Placental epithelial cell (primary cell): Measurements from ENCODE around the gene MZF1. TPM values are rescaled to one million over a fixed set of nuclear protein-coding genes. Genes with fewer than 3 reads are reported as not detected.

ENCODE experiments used
- small RNA-seq: library from RNA; depleted of rRNA; stranded (forward); fragments of <200 nt; gene quantifications from one replicate; pipeline ENCODE3, GENCODE V24; 2012
- total RNA-seq: library from RNA; depleted of rRNA; stranded (reverse); fragments of >200 nt; gene quantifications from 2 replicates; pipeline ENCODE4 v1.2.3, GENCODE V29; 2012

MZF1 gene
- total RNA-seq = 31.6 and 42.0 TPM in 2 replicates

GRCh38 chr19:58572818-58573657 lies at the start of gene MZF1:
MZF1 (minus strand) TSS chr19:58573335; CDS start chr19:58571389, 1,946 bp downstream.

GRCh38 chr19:58558066-58558622 lies 15.0 kb downstream of the MZF1 start, which contains the start of gene UBE2M:
UBE2M (minus strand) TSS chr19:58558611; CDS start chr19:58558381, 230 bp downstream.

GRCh38 chr19:58554494-58555368 lies 18.4 kb downstream of the MZF1 start, which contains the start of gene CHMP2A:
CHMP2A (minus strand) TSS chr19:58555105; CDS start chr19:58554212, 893 bp downstream.

DNA sequence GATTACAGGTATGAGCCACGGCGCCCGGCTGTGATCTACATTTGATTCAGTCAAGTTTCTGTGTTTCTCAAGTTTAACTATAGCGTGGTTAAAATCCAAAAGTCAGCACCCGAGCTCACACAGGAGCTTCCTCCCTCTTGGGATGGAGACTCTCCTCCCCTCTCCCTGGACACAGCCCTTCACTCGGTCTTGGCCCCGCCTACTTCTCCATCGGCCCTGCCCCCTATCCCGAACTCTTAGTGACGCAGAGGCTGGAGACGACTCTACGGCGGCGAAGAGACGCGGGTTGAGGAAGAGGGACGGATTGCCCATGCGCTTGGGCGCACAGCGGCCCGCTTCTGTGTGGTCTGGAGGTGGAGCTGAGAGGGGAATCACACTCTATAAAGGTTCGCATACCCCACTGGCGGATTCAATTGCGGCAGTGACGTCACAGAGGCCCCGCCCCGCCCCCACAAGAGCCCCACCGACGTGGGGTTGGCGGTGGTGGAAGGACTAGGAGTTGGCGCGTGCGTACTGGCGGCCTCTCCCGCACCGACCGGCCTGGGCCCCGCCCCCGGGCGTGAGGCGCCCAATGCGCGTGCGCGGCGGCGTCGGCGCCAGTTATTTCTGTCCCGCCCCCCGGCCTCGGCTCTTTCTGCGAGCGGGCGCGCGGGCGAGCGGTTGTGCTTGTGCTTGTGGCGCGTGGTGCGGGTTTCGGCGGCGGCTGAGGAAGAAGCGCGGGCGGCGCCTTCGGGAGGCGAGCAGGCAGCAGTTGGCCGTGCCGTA lies 29.1 kb downstream of the MZF1 start, which contains the start of gene TRIM28:
Gene TRIM28, plus strand, starts transcription at position 239 of the 765 bp plus-strand sequence. CDS start 694 bp downstream, outside the sequence.

DNA sequence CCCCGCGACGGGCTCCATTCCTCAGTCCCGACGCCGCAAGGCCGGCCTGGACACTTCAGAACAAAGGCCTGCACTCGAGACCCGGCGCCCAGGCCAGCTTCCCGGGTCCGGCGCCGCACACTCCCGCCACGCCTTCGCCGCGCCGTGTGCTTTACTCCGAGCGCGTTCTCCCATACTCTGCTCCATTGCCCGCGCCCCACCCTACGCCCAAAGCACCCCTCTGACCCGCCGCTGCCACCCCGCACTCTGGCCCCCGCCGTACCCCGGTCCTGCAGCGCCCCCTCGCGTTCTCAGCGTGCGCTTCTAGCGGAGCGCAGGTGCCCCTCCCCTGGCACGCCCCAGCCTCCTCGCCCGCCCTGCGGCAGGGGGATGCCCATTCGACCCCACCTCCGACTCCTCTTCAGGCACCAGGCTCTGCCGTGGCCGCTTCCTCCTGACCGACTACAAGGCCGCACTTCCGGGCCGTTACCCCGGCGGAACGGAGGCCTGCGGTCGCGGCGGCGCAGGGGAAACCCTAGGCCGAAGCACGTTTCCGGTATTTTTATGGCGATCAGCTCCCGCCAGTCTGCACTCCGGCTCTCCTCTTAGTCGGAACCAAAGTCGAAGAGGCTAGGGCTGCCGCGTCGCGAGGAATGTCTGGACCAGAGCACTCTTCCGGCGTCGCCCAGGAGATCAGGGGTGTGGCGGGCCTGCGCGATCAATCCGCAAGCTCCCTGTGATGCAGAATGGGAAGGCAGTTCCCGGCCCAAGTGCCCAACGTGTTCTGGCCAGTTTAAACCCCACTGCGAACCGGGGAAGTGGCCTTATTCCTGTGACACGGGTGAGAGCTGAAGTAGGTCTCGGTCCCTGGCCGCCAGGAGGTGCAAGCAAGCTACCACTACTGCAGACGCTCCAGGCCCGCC lies 53.5 kb downstream of the MZF1 start, which contains the start of gene ZBTB45:
Gene ZBTB45, minus strand, starts transcription at position 456 of the 902 bp plus-strand sequence. CDS start 2,137 bp downstream, outside the sequence.

Small RNA genes lying within 50 kb of the gene (small RNA-seq; reads per million reads assigned to genes)
- gene MIR6807 (0.60 reads per million, percentile 36 among the genes with 10 or more reads in this experiment), gene RN7SL525P (not detected)

Other genes starting within 250 kb of the MZF1 start
- 5.5 and 6.6 TPM in 2 replicates for gene ZSCAN22, start 246.3 kb downstream of the MZF1 start, total RNA-seq
- 0.79 TPM in 1 of 2 replicates, not detected in the other for gene A1BG, start 219.8 kb downstream of the MZF1 start, total RNA-seq
- gene ZNF497, start 210.6 kb downstream of the MZF1 start, total RNA-seq = 3.3 and 3.9 TPM in 2 replicates
- gene ZNF837, start 192.3 kb downstream of the MZF1 start, total RNA-seq = 4.4 and 6.3 TPM in 2 replicates
- 1,650 and 1,691 TPM in 2 replicates for gene RPS5, start 186.1 kb downstream of the MZF1 start, total RNA-seq
- 2.8 and 5.5 TPM in 2 replicates for gene RNF225, start 177.7 kb downstream of the MZF1 start, total RNA-seq
- gene ZNF584, start 164.7 kb downstream of the MZF1 start, total RNA-seq = 13.2 and 17.3 TPM in 2 replicates
- 12.6 and 14.6 TPM in 2 replicates for gene ZNF132, start 133.2 kb downstream of the MZF1 start, total RNA-seq
- 13.3 and 14.6 TPM in 2 replicates for gene ZNF324B, start 121.7 kb downstream of the MZF1 start, total RNA-seq
- 25.1 and 41.3 TPM in 2 replicates for gene ZNF324, start 106.3 kb downstream of the MZF1 start, total RNA-seq
- gene ZNF446, start 97.0 kb downstream of the MZF1 start, total RNA-seq = 15.3 and 22.0 TPM in 2 replicates
- gene SLC27A5, start 61.3 kb downstream of the MZF1 start, total RNA-seq = 4.4 and 6.3 TPM in 2 replicates
- 12.3 and 12.6 TPM in 2 replicates for gene ZBTB45, start 53.5 kb downstream of the MZF1 start, total RNA-seq
- 414 and 576 TPM in 2 replicates for gene TRIM28, start 29.3 kb downstream of the MZF1 start, total RNA-seq
- gene CHMP2A, start 18.2 kb downstream of the MZF1 start, total RNA-seq = 65.1 and 108 TPM in 2 replicates
- 40.4 and 67.5 TPM in 2 replicates for gene UBE2M, start 14.7 kb downstream of the MZF1 start, total RNA-seq